Nephron progenitor cell (in vitro differentiated cells): ENCODE measurements around the gene NAGA.

Source experiments
- DNase-seq: peaks from one replicate; pipeline ENCODE4 v3.0.0; 2021
- H3K27ac Mint-ChIP-seq: 2 replicates; pipeline ENCODE4 v1.8.0; 2021; ENCODE audit warnings: mild to moderate bottlenecking, moderate library complexity, mixed read lengths
- H3K27me3 Mint-ChIP-seq: 2 replicates; pipeline ENCODE4 v1.8.0; 2021; ENCODE audit warnings: mild to moderate bottlenecking, low read depth, mixed read lengths; ENCODE audit not compliant: poor library complexity
- H3K36me3 Mint-ChIP-seq: 2 replicates; pipeline ENCODE4 v1.8.0; 2021; ENCODE audit warnings: low read depth, mixed read lengths
- H3K4me1 Mint-ChIP-seq: 2 replicates; pipeline ENCODE4 v1.8.0; 2021; ENCODE audit warnings: mixed read lengths
- H3K4me3 Mint-ChIP-seq: 2 replicates; pipeline ENCODE4 v1.8.0; 2021; ENCODE audit warnings: mild to moderate bottlenecking, moderate library complexity, mixed read lengths
- H3K9me3 Mint-ChIP-seq: 2 replicates; pipeline ENCODE4 v1.8.0; 2021; ENCODE audit warnings: mild to moderate bottlenecking, moderate library complexity, mixed read lengths
- TF ChIP-seq, protein P1 (sequence below): fragments of 200-600 bp; sonication (generic); IDR thresholded peaks from 2 replicates; pipeline ENCODE4 v1.5.0; 2021; ENCODE audit warnings: antibody characterized with exemption

NAGA gene

GRCh38 chr22:42066937-42067336 is 3.7 kb downstream of the NAGA start:
- no peak for DNase-seq
- Mint-ChIP-seq H3K27ac (no peak overlapping the region), H3K36me3 (peaks cover 31% of the 10 kb centered on the region), H3K9me3 (no peaks in the 10 kb centered on the region), H3K4me3 (no peak overlapping the region), H3K27me3 (no peaks in the 10 kb centered on the region), H3K4me1 (peaks cover 33% of the 10 kb centered on the region)
- TF ChIP-seq, protein P1, sequence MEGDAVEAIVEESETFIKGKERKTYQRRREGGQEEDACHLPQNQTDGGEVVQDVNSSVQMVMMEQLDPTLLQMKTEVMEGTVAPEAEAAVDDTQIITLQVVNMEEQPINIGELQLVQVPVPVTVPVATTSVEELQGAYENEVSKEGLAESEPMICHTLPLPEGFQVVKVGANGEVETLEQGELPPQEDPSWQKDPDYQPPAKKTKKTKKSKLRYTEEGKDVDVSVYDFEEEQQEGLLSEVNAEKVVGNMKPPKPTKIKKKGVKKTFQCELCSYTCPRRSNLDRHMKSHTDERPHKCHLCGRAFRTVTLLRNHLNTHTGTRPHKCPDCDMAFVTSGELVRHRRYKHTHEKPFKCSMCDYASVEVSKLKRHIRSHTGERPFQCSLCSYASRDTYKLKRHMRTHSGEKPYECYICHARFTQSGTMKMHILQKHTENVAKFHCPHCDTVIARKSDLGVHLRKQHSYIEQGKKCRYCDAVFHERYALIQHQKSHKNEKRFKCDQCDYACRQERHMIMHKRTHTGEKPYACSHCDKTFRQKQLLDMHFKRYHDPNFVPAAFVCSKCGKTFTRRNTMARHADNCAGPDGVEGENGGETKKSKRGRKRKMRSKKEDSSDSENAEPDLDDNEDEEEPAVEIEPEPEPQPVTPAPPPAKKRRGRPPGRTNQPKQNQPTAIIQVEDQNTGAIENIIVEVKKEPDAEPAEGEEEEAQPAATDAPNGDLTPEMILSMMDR, result no peak

GRCh38 chr22:42066126-42066761 is 4.4 kb downstream of the NAGA start:
- Mint-ChIP-seq H3K36me3 (peaks cover 34% of the 10 kb centered on the region), H3K4me3 (no peak overlapping the region)
- no peak for DNase-seq

DNA sequence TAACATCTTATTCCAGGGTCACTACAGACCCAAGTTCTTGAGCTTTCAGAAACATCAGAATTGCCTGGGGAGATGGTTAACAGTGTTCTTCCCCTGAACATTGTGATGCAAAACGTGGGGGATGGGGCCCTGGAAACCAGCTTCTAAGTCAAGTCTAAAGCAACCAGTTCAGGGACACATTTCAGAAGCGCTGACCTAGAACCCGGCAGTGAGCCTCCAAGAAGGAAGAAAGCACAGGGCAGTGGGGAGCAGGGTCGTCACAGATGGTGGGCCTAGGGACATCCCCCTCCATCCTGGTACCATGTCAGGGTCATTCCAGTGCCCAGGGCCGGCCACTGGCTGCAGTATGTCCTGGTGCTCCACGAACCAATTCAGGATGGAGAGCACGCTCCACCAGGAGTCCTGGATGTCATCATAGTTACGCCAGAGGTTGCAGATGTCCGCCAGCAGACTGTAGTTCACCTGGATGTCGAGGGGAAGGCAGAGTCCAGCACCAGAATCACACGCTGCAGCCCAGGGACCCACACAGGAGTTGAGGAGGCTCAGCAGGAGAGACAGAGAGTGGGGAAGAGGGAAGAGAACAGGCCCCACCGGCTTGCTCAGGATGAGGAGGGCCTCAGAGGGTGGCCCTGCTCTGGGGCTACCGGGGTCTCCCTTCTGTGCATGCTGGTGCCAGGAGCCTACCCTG is 5.0 kb downstream of the NAGA start:
- peaks cover 21% of the 10 kb centered on the region for H3K4me1 Mint-ChIP-seq

More at GRCh38 chr22:42066126-42066761, 4.4 kb downstream of the NAGA start:
- Mint-ChIP-seq H3K27me3 (no peaks in the 10 kb centered on the region), H3K27ac (peak overlapping the region; percentile 64), H3K9me3 (no peaks in the 10 kb centered on the region), H3K4me1 (peaks cover 26% of the 10 kb centered on the region)
- TF ChIP-seq, protein P1, result no peak

GRCh38 chr22:42064629-42065028 is 6.0 kb downstream of the NAGA start:
- no peak for DNase-seq
- Mint-ChIP-seq H3K36me3 (peaks cover 50% of the 10 kb centered on the region), H3K4me1 (peaks cover 15% of the 10 kb centered on the region), H3K27me3 (no peaks in the 10 kb centered on the region), H3K27ac (no peak overlapping the region), H3K4me3 (no peak overlapping the region), H3K9me3 (no peaks in the 10 kb centered on the region)
- TF ChIP-seq, protein P1, result no peak

More for the DNA sequence above, 5.0 kb downstream of the NAGA start:
- DNase-seq, result no peak
- H3K27me3 Mint-ChIP-seq, result no peaks in the 10 kb centered on the region
- no peaks in the 10 kb centered on the region for H3K9me3 Mint-ChIP-seq
- H3K4me3 Mint-ChIP-seq, result no peak overlapping the region
- TF ChIP-seq, protein P1, result no peak
- peaks cover 41% of the 10 kb centered on the region for H3K36me3 Mint-ChIP-seq
- H3K27ac Mint-ChIP-seq, result peak overlapping the region; percentile 47

DNA sequence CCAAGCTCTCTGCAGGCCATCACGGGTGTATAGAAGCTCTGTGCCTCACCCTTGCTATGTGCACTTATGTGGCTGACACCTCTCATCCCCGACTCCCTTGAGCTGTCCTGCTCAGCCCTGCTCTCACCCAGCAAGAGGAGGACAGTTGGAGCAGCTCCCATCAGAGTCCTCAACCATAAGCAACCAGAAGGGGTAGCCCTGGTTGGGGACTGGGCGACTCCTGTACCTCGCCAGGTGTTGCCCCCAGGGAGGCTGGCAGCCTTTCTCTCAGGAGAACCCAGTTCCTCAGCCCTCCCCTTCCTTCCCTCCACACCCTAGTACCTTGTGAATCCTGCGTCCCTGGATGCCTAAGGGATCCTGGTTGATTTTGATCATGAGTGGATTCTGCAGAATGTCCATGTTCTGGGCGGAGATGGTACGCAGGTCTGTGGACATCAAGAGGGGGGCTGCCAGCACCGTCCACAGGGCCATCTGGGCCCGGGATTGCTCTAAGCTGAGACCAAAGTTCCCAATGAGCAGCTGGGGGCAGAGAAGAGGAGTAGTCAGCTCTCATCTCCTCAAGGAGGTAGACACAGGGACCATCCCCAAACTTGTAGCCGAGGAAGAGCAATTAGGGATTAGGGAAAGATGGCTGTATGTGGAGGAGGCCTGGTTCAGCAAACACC is 8.0 kb downstream of the NAGA start:
- Mint-ChIP-seq H3K27ac (peak overlapping the region; percentile 75), H3K4me1 (peaks cover 10% of the 10 kb centered on the region), H3K9me3 (peaks cover 15% of the 10 kb centered on the region), H3K27me3 (no peaks in the 10 kb centered on the region), H3K4me3 (no peak overlapping the region), H3K36me3 (peaks cover 68% of the 10 kb centered on the region)
- DNase-seq, result no peak
- TF ChIP-seq, protein P1, result no peak
